ENCODE data around the gene RPL36AL.
"Not testable (repeated sequence)": the region's sequence is repeated elsewhere in the genome, so short reads cannot be mapped to it uniquely, and the experiment has no call there.

Gene RPL36AL

GRCh38 chr14:49620182-49621113 is at the start of gene RPL36AL, which contains the start of gene MGAT2:
Gene RPL36AL (minus strand): TSS chr14:49620626. CDS start chr14:49619104, 1,522 bp downstream.
Gene MGAT2 (plus strand): TSS chr14:49620799. CDS start chr14:49621269, 470 bp downstream.
- Mint-ChIP-seq H3K4me3 (peak within 1 kb of the TSS; percentile 99), H3K4me1 (peaks cover 31% of the 10 kb centered on the region), H3K27me3 (ENCODE audit: low read depth, poor library complexity) (no peaks in the 10 kb centered on the region), H3K36me3 (ENCODE audit: low read depth) (peaks cover 41% of the 10 kb centered on the region), H3K27ac (peak within 1 kb of the TSS; percentile 100), H3K9me3 (no peaks in the 10 kb centered on the region)
- TF ChIP-seq CTCF (IDR thresholded peaks at IDR 0.05): no peak
- peak; percentile 98 for DNase-seq

- no peaks in the 10 kb centered on the region for H3K4me1 Mint-ChIP-seq
- H3K9me3 Mint-ChIP-seq: no peaks in the 10 kb centered on the region
- peaks cover 26% of the 10 kb centered on the region for H3K36me3 Mint-ChIP-seq (ENCODE audit: low read depth)
- no peak for DNase-seq
- H3K27ac Mint-ChIP-seq: no peak overlapping the region
- no peak for TF ChIP-seq CTCF (IDR thresholded peaks at IDR 0.05)
- H3K4me3 Mint-ChIP-seq: no peak overlapping the region
- H3K27me3 Mint-ChIP-seq (ENCODE audit: low read depth, poor library complexity): no peaks in the 10 kb centered on the region
These were observed 39.4 kb upstream of the RPL36AL start for GRCh38 chr14:49659526-49660455.

GRCh38 chr14:49657500-49657899 is 37.1 kb upstream of the RPL36AL start:
- H3K9me3 Mint-ChIP-seq: not testable (repeated sequence)
- H3K27ac Mint-ChIP-seq: peak overlapping the region; percentile 48

GRCh38 chr14:49654511-49654910 is 34.1 kb upstream of the RPL36AL start:
- no peak overlapping the region for H3K27ac Mint-ChIP-seq
- no peak for DNase-seq
- H3K27me3 Mint-ChIP-seq (ENCODE audit: low read depth, poor library complexity): no peaks in the 10 kb centered on the region
- no peaks in the 10 kb centered on the region for H3K4me1 Mint-ChIP-seq
- H3K9me3 Mint-ChIP-seq: no peaks in the 10 kb centered on the region
- peaks cover 27% of the 10 kb centered on the region for H3K36me3 Mint-ChIP-seq (ENCODE audit: low read depth)
- H3K4me3 Mint-ChIP-seq: no peak overlapping the region
- no peak for TF ChIP-seq CTCF (IDR thresholded peaks at IDR 0.05)

More at GRCh38 chr14:49657500-49657899, 37.1 kb upstream of the RPL36AL start:
- not testable (repeated sequence) for H3K4me1 Mint-ChIP-seq; H3K27me3 Mint-ChIP-seq (ENCODE audit: low read depth, poor library complexity); DNase-seq; H3K4me3 Mint-ChIP-seq
- peaks cover 34% of the 10 kb centered on the region for H3K36me3 Mint-ChIP-seq (ENCODE audit: low read depth)

- H3K4me3 Mint-ChIP-seq: no peak overlapping the region
- TF ChIP-seq CTCF (IDR thresholded peaks at IDR 0.05): no peak
- no peaks in the 10 kb centered on the region for H3K4me1 Mint-ChIP-seq
- peaks cover 30% of the 10 kb centered on the region for H3K36me3 Mint-ChIP-seq (ENCODE audit: low read depth)
- DNase-seq: no peak
- H3K27me3 Mint-ChIP-seq (ENCODE audit: low read depth, poor library complexity): no peaks in the 10 kb centered on the region
- H3K9me3 Mint-ChIP-seq: no peaks in the 10 kb centered on the region
- H3K27ac Mint-ChIP-seq: no peak overlapping the region
These were observed 33.1 kb upstream of the RPL36AL start for GRCh38 chr14:49653508-49653907.

GRCh38 chr14:49642163-49642562 is 21.7 kb upstream of the RPL36AL start:
- Mint-ChIP-seq H3K27me3 (ENCODE audit: low read depth, poor library complexity) (no peaks in the 10 kb centered on the region), H3K36me3 (ENCODE audit: low read depth) (peaks cover 43% of the 10 kb centered on the region)
- TF ChIP-seq CTCF (IDR thresholded peaks at IDR 0.05): no peak

More at GRCh38 chr14:49642163-49642562, 21.7 kb upstream of the RPL36AL start:
- peak overlapping the region; percentile 18 for H3K27ac Mint-ChIP-seq
- no peaks in the 10 kb centered on the region for H3K9me3 Mint-ChIP-seq
- peaks cover 22% of the 10 kb centered on the region for H3K4me1 Mint-ChIP-seq
- H3K4me3 Mint-ChIP-seq: no peak overlapping the region
- DNase-seq: no peak
